HUDEP-2 (cell line): ENCODE results near the gene TMEM62.
A peak's percentile ranks its signal among the peaks of the same experiment; 100 is the strongest.
"Not testable (repeated sequence)": the region's sequence is repeated elsewhere in the genome, so short reads cannot be mapped to it uniquely, and the experiment has no call there.

Experiments
- DNase-seq, 76 experiments: peaks; one replicate each; lab custom pipeline; 2025; ENCODE audit not compliant: unreplicated experiment in 76 of 76; lab: John Stamatoyannopoulos, UW

Gene TMEM62

GRCh38 chr15:43169888-43170287 lies 36.5 kb downstream of the TMEM62 start:
- no peak for DNase-seq

DNA sequence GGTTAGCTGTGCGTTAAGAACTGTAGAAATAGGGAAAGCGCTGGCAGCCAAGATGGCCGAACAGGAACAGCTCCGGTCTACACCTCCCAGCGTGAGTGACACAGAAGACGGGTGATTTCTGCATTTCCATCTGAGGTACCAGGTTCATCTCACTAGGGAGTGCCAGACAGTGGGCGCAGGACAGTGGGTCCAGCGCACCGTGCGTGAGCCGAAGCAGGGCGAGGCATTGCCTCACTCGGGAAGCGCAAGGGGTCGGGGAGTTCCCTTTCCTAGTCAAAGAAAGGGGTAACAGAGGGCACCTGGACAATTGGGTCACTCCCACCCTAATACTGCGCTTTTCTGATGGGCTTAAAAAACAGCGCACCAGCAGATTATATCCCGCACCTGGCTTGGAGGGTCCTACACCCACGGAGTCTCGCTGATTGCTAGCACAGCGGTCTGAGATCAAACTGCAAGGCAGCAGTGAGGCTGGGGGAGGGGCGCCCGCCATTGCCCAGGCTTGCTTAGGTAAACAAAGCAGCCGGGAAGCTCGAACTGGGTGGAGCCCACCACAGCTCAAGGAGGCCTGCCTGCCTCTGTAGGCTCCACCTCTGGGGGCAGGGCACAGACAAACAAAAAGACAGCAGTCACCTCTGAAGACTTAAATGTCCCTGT lies 42.4 kb downstream of the TMEM62 start:
- DNase-seq, result not testable (repeated sequence)

DNA sequence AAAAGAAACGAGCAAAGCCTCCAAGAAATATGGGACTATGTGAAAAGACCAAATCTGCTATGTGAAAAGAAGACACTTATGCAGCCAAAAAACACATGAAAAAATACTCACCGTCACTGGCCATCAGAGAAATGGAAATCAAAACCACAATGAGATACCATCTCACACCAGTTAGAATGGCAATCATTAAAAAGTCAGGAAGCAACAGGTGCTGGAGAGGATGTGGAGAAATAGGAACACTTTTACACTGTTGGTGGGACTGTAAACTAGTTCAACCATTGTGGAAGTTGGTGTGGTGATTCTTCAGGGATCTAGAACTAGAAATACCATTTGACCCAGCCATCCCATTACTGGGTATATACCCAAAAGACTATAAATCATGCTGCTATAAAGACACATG lies 43.8 kb downstream of the TMEM62 start:
- not testable (repeated sequence) for DNase-seq

DNA sequence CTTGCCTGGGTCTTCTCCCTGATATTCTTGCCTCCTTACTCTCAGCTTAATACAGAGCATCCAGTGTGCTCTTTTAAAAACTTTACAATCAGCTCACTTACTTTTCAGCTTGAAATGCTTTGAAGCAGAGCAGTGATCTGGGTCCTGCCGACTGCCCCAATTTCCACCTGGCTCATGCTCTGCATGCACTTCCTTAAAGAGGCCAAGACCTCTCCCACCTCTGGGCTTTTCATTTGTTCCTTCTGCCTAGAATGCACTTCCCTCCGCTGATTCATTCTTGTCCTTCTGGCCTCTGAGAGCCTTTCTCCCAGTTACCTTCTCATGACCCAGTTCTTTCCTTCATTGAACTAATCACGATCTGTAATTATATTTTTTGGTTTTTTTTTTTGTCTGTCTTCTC lies 49.9 kb downstream of the TMEM62 start:
- no peak for DNase-seq

DNA sequence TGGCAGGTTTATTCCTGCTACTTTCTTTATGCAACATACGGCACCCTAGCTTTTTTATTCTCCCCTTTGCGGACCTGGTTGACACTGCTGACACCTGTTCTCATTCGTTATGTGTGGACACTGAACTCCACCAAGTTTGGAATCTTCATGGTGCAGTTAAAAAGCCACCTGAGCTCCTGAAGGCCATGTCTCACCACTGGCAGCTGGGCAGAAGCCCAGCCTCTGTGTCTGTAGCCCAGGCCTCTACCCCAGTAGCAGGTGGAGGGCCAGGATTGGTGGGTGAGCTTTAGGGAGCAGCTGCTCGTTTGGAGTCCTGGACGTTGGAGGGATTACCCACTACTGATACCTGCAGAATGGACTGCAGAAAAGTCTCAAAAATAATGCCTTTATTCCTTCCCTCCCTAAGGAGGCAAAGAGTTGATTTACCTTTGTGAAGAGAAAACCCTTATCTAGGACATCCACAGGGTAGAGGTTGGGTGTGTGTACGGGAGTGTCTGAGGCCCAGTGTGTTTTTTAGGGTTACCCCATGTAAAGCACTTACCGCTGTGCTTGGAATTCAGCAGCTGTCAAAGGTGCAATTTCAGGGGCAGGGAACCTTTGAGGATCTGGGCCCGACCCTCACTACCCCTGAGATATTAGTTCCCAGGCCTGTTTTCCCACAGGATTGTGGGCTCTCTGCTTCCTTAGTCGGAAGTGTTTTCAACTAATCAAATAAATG lies 51.2 kb downstream of the TMEM62 start:
- peak in 11 of 76 experiments; percentile 15 to 59 (median 38) for DNase-seq

GRCh38 chr15:43185157-43186002 lies 52.0 kb downstream of the TMEM62 start, which contains the start of gene CCNDBP1:
TSS of gene CCNDBP1 (plus strand) at chr15:43185403. CDS start at chr15:43185499, 96 bp downstream.
- DNase-seq, result peak in 75 of 76 experiments; percentile 46 to 99 (median 97)

DNA sequence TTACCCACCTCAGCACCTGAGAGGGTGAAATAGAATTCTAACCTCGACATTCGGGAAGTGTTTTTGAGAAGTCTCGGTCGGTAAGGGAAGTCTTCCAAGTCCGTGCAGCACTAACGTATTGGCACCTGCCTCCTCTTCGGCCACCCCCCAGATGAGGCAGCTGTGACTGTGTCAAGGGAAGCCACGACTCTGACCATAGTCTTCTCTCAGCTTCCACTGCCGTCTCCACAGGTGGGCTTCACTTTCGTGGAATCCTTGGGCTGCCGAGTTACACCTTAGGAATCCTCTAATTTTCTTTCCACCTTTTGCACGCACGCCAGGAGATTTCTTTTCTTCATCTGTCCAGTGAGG lies 52.6 kb downstream of the TMEM62 start:
- peak in 4 of 76 experiments; percentile 10 to 39 (median 24) for DNase-seq

DNA sequence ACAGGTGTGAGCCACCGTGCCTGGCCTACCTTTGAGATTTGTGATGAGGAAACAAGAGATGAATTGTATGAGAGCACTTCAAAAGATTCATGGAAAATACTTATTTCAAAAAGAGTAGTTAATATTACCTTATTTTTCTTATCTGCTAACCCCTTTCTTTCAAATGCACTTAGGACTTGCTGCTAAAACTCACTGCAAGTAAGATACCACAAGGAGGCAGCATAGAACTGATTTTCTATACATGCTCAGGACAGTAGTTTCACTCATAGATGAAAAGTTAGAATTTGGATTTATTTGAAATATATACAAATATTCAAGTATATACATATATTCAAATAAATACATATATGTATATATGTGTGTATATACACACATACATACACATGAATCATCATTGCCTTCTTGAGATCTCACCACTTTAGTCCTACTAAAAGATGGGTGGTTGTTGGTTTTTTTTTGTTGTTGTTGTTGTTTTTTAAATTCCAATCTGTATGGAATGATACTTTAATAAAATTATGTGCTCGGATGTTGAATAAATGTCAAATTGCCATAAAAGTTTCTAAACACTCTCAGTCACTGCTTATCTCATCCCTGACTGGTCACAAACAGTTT lies 54.3 kb downstream of the TMEM62 start:
- peak in 33 of 76 experiments; percentile 12 to 70 (median 35) for DNase-seq

DNA sequence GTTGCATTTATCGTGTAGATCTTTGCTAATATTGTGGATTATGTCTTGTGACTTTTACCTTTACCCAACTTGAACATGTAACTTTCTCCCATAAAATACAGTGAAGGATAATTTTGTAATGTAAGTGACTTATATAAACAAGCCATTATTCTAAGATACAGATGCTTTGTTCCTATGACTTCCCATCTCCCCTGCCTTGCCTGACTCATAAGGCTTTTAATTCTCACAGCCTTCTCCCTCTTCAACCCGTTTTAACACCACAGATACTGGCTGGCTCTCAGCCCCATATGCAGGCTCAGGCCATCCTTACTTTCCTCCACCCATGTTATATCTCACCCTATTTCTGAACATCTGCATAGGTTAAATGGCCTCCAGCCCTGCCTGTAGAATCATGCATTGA lies 55.9 kb downstream of the TMEM62 start:
- DNase-seq, result peak in 6 of 76 experiments; percentile 6 to 37 (median 19)

GRCh38 chr15:43190178-43190577 lies 56.8 kb downstream of the TMEM62 start:
- DNase-seq, result no peak

DNA sequence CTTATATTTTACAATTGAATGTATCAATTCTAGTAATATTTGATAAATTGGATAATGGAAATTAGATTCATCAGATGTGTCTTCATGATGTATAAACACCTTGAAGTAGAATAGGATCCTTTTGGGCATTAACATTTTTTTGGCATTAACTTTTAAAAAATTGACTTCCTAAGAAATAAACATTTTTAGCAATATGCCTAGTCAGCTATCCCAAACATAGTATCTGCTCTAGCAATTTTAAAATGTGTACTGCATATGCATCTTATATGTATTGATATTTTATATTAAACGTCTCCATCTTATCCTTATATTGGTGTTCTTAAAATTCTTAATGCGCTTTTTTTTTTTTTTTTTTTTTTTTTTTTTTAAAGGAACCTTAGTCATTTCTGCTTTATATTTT lies 60.3 kb downstream of the TMEM62 start:
- no peak for DNase-seq

DNA sequence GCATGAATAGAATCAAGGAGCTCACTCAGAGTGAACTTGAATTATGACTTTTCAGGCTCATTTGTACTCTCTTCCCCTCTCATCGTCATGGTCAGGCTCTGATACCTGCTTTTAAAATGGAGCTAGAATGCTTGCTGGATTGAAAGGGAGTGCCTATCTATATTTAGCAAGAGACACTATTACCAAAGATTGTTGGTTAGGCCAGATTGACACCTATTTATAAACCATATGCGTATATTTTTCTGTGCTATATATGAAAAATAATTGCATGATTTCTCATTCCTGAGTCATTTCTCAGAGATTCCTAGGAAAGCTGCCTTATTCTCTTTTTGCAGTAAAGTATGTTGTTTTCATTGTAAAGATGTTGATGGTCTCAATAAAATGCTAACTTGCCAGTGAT lies 61.4 kb downstream of the TMEM62 start:
- DNase-seq, result no peak

DNA sequence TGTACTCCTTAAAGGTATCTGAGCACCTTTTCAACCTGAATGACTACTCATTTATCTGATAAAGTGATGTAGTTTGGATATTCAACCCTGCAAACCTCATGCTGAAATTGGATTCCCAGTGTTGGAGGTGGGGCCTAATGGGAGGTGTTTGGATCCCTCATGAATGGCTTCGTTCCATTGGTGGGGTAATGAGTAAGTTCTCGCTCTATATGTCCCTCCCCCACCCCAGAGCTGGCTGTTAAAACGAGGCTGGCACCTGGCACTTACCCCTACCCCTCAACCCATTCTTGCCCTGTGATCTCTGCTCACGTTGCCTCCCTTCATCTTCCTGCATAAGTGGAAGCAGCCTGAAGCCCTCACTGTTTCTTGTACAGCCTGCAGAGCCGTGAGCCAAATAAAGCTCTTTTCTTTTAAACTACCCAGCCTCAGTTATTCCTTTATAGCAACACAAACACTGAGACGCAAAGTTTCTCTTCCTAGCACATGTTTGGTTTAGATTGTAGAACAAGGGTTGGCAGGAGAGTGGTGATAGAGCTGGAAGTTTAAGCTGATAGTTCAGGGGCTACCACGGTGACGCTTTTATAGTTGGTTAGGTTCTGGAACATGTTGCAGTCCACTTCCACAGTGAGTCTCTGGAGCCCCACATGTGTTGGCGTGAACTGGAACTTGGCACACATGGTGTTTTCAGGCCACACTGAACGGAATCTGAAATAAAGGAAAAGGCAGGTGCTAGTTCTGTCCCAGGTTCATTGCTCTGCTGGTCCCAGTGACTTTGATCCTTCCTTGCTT lies 63.6 kb downstream of the TMEM62 start:
- no peak for DNase-seq

DNA sequence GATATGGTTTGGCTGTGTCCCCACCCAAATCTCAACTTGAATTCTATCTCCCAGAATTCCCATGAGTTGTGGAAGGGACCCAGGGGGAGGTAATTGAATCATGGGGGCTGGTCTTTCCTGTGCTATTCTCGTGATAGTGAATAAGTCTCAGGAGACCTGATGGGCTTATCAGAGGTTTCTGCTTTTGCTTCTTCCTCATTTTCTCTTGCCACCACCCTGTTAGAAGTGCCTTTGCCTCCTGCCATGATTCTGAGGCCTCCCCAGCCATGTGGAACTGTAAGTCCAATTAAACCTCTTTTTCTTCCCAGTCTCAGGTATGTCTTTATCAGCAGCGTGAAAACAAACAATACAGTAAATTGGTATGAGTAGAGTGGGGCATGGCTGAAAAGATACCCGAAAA lies 64.4 kb downstream of the TMEM62 start:
- not testable (repeated sequence) for DNase-seq

GRCh38 chr15:43198556-43198955 lies 65.2 kb downstream of the TMEM62 start:
- DNase-seq, result not testable (repeated sequence)

- DNase-seq, result no peak
Measured at GRCh38 chr15:43198992-43199391, 65.6 kb downstream of the TMEM62 start.

DNA sequence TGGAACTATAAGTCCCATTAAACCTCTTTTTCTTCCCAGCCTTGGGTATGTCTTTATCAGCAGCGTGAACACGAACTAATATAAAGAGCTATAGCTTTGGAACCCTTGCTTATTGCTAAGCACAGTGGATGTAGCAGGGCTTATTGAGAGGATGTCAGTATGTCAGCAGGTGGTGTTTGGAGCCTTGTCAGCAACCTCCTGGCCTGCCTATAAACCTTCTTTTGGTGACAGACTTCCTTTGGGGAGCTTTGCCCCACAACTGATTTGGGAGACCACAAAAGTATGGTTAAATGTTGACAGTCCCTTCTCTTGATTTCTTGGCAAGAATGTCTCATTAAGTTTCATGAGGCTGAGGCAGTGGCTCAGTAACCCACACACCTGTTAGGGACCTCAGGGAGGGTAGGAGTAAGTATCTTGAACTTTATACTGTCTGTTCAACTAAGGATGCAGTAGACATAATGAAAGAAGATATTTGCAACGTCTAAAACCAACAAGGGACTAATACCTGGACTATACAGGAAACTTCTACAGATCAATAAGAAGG lies 66.6 kb downstream of the TMEM62 start:
- no peak for DNase-seq

DNA sequence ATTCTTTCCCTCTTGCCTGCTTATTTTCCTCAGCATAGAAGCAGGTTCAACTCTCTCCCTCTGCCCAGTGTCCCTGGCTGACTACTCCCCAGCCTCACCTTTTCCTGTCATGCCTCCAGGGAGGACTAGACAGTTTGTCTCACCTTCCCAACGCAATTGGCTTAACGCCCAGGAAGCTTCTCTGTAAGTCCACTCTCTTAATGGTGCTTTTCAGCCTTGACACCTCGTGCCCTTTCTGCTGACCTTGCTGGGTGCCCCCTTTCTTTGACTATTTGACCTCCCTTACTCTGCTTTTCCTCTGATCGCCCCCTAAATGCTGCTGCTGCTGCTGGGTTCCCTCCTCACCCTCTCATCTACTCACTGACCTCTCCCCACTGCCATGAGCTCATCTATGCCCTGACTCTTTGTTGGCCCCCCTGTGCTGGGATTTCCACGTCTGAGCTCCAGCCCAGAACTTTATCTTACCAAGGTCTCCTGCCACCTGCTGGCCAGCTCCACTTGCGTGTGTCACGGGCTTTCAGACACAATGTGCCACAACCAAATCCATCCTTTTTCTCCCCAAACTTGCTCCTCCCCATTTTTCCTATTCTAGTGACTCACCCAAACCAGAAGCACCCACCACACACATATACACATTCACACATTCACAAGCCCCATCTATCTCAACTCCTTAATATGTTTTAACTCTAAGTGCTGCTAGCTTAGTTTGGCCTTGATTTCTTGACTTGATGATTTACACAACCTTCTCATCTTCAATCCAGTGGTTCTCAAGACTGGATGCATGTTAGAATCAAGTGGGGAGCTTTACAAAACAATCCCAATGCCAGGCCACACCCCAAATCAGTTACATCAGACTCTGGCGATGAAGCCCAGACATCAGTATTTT lies 70.9 kb downstream of the TMEM62 start:
- peak in 47 of 76 experiments; percentile 5 to 56 (median 29) for DNase-seq

DNA sequence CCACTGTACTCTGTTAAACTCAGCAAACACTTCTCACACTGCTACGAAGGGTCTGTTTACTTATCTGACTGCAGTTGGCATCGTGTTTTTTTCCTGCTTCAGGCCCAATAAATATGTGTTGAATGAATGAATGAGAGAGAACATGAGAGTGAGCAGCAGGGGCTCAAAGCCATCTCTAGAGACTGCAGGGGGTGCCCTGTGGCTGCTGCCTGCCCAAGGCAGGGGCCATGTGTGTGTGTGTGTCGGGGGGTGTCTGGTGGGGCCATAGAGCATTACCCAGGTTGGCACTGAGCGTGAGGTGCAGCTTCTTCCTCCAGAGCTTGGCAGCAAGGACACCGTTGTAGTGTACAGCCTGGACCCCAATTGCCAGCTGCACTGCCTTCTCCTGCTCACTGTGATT lies 72.7 kb downstream of the TMEM62 start:
- DNase-seq, result no peak
